T-helper 17 cell (primary cell): ENCODE measurements around the gene CREBL2. TPM values are rescaled to one million over a fixed set of nuclear protein-coding genes. Genes with fewer than 3 reads are reported as not detected.
"Not testable (repeated sequence)": the region's sequence is repeated elsewhere in the genome, so short reads cannot be mapped to it uniquely, and the experiment has no call there.

ENCODE experiments used
- ATAC-seq: fragments of 150-1000 bp; cut with Tn5 transposase; 2 replicates; pipeline ENCODE4 v1.10.0; 2021; ENCODE audit warnings: mild to moderate bottlenecking, moderate library complexity
- DNase-seq, 3 donors: peaks; one replicate each; pipeline versions ENCODE4 v3.0.0 to v3.0.0-alpha.2; 2020 to 2021
- H3K9me3 ChIP-seq: one replicate; pipeline ENCODE4 v1.7.0; 2013; ENCODE audit warnings: low read length, mild to moderate bottlenecking; ENCODE audit not compliant: control insufficient read depth, poor library complexity, severe bottlenecking
- H3K27ac Mint-ChIP-seq: one replicate; pipeline ENCODE4 v1.8.0; 2022; ENCODE audit warnings: mild to moderate bottlenecking, moderate library complexity, mixed read lengths
- H3K27me3 Mint-ChIP-seq: one replicate; pipeline ENCODE4 v1.8.0; 2022; ENCODE audit warnings: mixed read lengths
- H3K36me3 Mint-ChIP-seq: one replicate; pipeline ENCODE4 v1.8.0; 2022; ENCODE audit warnings: low read depth, mixed read lengths
- H3K4me1 Mint-ChIP-seq: one replicate; pipeline ENCODE4 v1.8.0; 2022; ENCODE audit warnings: mild to moderate bottlenecking, mixed read lengths
- H3K4me3 Mint-ChIP-seq: one replicate; pipeline ENCODE4 v1.8.0; 2022; ENCODE audit warnings: mild to moderate bottlenecking, moderate library complexity, mixed read lengths
- total RNA-seq, 4 donors: library from RNA in 2 of 4; stranded (reverse) in 2 of 4; gene quantifications; one replicate each; pipeline ENCODE4 v1.2.3 and lab custom pipeline; 2022 to 2026

Gene CREBL2
- total RNA-seq, 2 donors from 2014 or later: 25.6 to 37.2 TPM

DNA sequence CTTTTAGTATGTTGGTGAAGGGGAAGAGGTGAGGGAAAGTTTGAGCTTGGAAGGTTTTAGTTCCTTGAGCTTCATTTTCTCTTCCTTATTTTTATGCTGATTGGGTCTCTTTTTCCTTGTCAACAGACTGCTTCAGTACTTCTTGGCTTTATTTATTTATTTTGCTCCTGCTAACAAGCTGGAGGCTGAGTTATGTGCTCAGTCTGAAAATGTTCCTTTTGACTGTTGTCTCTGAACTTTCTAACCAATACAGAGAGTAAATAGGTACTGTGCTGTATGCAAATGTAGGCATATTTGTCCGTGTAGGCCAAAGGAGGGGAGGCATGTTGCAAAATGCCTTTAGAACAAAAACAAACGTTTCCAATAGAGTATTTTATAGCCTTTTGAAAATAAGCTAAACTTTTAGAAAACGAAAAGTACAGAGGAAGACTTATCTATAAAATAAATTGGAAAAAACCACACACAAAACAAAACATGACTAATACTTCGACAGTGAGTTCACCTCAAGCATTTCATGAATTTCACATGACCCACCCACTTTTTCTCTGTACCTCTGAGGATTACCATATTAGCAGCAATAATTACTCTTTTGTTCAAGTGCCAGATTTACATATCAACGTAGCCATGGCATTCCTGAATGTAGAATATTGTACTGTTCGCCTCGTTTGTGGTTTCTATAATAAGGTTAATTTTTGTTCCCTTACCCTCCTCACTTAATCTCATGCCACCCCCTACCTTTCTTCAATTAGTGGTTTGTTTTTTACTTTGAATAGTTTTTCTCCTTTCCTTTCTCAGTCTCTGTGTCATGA, 4.7 kb upstream of the CREBL2 start:
- ATAC-seq (no peak), DNase-seq (no peak)
- Mint-ChIP-seq H3K36me3 (no peaks in the 10 kb centered on the region), H3K27ac (peak overlapping the region; percentile 80), H3K4me3 (peak overlapping the region; percentile 59), H3K27me3 (no peaks in the 10 kb centered on the region), H3K4me1 (peaks cover 23% of the 10 kb centered on the region)
- H3K9me3 ChIP-seq: no peaks in the 10 kb centered on the region

DNA sequence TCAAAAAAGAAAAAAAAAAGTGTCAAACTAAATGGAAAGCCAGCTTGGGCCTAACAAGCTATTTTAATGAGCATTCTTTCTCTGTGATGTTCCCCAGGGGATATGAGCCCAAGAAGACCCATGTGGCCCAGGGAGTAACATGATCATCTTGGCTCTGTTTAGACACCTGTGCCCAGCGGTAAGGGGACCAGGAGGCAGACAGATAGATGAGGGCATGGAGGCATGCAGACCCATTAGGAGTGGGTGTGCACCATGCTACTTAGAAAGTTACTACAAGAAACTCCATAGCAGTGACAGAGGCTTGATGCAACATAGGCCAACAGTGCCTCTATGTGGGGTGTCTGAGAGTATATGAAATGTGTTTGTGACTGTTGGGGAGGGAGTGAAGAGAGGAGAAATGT, 3.1 kb upstream of the CREBL2 start:
- no peak for ATAC-seq
- Mint-ChIP-seq H3K4me1 (peaks cover 37% of the 10 kb centered on the region), H3K36me3 (peaks cover 3% of the 10 kb centered on the region), H3K27ac (peak overlapping the region; percentile 47), H3K4me3 (no peak overlapping the region), H3K27me3 (no peaks in the 10 kb centered on the region)
- no peak for DNase-seq
- H3K9me3 ChIP-seq: no peaks in the 10 kb centered on the region

DNA sequence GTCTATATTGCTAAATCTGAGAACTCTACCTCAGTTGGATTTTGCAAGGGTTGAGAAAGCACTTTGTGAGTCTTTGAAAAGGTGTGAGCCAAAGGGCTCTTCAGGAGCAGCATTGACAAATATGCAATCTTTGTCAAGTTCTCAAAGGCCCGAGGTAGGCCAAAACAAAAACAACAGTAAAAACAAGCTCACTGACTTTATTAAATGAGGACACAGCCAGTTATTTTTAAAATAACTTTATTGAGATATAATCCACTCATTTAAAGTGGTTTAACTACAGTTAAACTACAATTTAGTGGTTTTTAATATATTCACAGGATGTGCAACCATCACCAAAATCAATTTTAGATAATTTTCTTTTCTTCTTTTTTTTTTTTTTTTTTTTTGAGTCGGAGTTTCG, 2.0 kb upstream of the CREBL2 start:
- H3K36me3 Mint-ChIP-seq: peaks cover 3% of the 10 kb centered on the region
- ATAC-seq (no peak), DNase-seq (no peak)
- peaks cover 42% of the 10 kb centered on the region for H3K4me1 Mint-ChIP-seq
- no peaks in the 10 kb centered on the region for H3K9me3 ChIP-seq
- peak overlapping the region; percentile 99 for H3K27ac Mint-ChIP-seq
- no peak overlapping the region for H3K4me3 Mint-ChIP-seq
- H3K27me3 Mint-ChIP-seq: no peaks in the 10 kb centered on the region

DNA sequence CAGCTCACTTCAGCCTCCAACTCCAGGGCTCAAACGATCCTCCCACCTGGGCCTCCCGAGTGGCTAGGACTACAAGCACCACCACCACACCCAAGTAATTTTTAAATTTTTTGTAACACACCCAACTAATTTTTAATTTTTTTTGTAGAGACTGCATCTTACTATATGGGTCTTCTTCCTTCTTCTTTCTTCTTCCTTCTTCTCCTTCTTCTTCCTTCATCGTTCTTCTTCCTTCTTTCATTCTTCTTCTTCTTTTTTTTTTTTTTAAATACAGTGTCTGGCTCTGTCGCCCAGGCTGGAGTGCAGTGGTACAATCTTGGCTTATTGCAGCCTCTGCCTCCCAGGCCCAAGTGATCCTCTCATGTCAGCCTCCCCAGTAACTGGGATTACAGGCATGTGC, 965 bp upstream of the CREBL2 start:
- Mint-ChIP-seq H3K27ac (peak overlapping the region; percentile 99), H3K27me3 (no peaks in the 10 kb centered on the region), H3K4me3 (peak overlapping the region; percentile 97), H3K36me3 (peaks cover 3% of the 10 kb centered on the region), H3K4me1 (peaks cover 43% of the 10 kb centered on the region)
- no peaks in the 10 kb centered on the region for H3K9me3 ChIP-seq
- DNase-seq: no peak
- ATAC-seq: no peak

DNA sequence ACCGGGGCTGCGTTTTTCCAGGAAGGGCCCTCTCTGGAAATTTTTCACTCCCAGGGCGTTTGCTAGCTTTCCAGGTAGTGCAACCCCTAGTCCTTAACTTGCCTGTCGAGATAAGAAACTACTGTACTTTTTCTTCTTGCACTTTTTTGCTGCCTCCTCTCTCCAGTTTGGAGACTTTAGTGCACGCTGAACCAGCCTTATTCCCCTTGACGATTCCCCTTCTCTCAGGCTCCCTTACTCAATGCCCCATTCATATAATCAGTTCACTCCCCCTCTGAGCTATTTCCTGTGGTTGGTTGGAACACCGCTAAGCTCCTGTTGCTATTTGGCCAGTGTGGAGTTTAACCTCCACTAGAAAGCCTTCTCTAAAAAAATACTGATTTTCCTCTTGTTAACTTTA, 682 bp downstream of the CREBL2 start:
- peaks cover 6% of the 10 kb centered on the region for H3K36me3 Mint-ChIP-seq
- H3K27ac Mint-ChIP-seq: peak overlapping the region; percentile 99
- H3K4me1 Mint-ChIP-seq: peaks cover 49% of the 10 kb centered on the region
- ATAC-seq (peak; percentile 32), DNase-seq (no peak)
- H3K4me3 Mint-ChIP-seq: peak overlapping the region; percentile 97
- no peaks in the 10 kb centered on the region for H3K27me3 Mint-ChIP-seq
- H3K9me3 ChIP-seq: no peaks in the 10 kb centered on the region

DNA sequence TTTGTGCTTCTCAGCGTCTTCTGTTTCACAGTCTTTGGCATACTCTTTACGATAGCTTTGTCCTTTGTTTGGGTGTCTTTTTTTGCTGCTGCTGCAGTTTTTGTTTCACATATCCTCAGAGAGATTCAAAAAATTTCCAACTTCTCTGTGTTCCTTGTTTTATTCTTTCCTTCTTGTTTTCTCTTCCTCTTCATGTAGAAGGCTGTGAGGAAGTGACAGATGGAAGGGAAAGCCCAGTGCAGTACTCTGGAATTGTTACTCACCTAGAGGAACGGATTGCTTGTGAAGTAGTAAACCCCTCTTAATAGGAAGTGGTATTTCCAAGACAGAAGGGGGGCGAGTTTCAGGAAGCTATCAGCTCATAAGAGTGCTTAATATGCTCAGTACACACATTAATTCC, 1.7 kb downstream of the CREBL2 start:
- H3K9me3 ChIP-seq: no peaks in the 10 kb centered on the region
- ATAC-seq (no peak), DNase-seq (no peak)
- Mint-ChIP-seq H3K27ac (peak overlapping the region; percentile 99), H3K36me3 (peaks cover 6% of the 10 kb centered on the region), H3K4me3 (peak overlapping the region; percentile 97), H3K27me3 (no peaks in the 10 kb centered on the region), H3K4me1 (peaks cover 51% of the 10 kb centered on the region)

DNA sequence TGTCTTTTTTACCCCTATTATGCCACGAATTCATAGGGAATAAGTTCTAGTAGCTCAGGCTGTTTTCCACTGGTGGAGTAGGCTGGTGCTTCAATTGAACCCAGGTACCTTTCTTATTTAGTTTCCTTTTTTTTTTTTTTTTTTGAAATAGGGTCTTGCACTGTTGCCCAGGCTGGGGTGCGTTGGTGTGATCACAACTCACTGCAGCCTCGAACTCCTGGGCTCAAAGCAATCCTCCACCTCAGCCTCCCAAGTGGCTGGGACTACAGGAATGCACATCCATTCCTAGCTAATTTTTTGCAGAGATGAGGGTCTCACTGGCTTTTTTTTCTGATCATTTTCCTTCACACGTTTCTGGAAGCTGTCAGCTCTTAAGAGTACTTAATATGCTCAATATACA, 2.7 kb downstream of the CREBL2 start:
- H3K27ac Mint-ChIP-seq: peak overlapping the region; percentile 99
- no peaks in the 10 kb centered on the region for H3K9me3 ChIP-seq
- peaks cover 47% of the 10 kb centered on the region for H3K4me1 Mint-ChIP-seq
- H3K27me3 Mint-ChIP-seq: no peaks in the 10 kb centered on the region
- peak overlapping the region; percentile 97 for H3K4me3 Mint-ChIP-seq
- no peak for ATAC-seq
- no peak for DNase-seq
- H3K36me3 Mint-ChIP-seq: peaks cover 6% of the 10 kb centered on the region

DNA sequence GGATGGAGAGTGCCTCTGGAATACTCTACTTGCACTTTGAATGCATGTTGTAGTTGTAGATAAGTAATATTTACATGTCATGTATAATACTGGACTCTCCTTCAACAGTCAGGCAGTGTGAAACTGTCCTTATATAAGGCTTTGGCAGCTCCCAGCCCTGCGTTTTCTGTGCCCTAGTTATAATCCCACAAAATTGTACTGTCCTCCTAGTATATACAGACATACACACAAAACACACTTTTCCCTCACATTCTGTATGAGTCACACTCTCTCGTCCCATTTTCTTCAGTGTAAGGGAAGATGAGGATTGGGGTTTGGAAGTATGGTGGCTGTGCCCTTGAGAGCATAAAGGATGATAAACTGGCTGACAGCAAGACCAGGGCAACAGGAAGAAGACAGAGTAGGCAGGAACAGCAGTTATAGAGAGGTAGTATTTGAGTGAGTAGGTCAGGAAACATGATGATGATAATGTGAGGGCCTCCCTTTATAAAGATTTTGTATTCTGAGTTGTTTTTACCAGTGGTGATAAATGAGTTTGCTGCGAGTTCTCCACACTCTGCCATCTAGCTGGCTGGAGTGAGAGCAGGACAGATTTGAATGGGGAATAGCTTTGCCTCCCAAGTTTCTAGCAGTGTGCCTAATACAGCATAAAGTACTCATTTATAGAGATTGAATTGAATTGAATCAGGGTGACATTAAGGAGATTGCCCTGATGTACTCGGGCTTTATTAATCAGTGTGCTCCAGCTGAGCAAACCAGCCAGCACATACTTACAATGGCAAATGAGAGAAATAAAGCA, 5.0 kb downstream of the CREBL2 start:
- Mint-ChIP-seq H3K4me3 (peak overlapping the region; percentile 83), H3K36me3 (peaks cover 6% of the 10 kb centered on the region), H3K27me3 (no peaks in the 10 kb centered on the region), H3K4me1 (peaks cover 61% of the 10 kb centered on the region), H3K27ac (peak overlapping the region; percentile 99)
- DNase-seq (no peak), ATAC-seq (peak; percentile 13)
- H3K9me3 ChIP-seq: no peaks in the 10 kb centered on the region

DNA sequence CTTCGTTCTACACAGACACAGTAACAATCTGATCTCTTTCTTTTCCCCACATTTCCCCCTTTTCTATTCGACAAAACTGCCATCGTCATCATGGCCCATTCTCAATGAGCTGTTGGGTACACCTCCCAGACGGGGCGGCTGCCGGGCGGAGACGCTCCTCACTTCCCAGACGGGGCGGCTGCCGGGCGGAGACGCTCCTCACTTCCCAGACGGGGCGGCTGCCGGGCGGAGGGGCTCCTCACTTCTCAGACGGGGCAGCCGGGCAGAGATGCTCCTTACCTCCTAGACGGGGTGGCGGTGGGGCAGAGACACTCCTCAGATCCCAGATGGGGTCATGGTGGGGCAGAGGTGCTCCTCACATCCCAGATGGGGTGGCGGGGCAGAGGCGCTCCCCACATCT, 6.4 kb downstream of the CREBL2 start:
- not testable (repeated sequence) for H3K4me3 Mint-ChIP-seq, H3K9me3 ChIP-seq, H3K36me3 Mint-ChIP-seq, H3K27me3 Mint-ChIP-seq, ATAC-seq, DNase-seq
- H3K27ac Mint-ChIP-seq: peak overlapping the region; percentile 99
- H3K4me1 Mint-ChIP-seq: peaks cover 64% of the 10 kb centered on the region

DNA sequence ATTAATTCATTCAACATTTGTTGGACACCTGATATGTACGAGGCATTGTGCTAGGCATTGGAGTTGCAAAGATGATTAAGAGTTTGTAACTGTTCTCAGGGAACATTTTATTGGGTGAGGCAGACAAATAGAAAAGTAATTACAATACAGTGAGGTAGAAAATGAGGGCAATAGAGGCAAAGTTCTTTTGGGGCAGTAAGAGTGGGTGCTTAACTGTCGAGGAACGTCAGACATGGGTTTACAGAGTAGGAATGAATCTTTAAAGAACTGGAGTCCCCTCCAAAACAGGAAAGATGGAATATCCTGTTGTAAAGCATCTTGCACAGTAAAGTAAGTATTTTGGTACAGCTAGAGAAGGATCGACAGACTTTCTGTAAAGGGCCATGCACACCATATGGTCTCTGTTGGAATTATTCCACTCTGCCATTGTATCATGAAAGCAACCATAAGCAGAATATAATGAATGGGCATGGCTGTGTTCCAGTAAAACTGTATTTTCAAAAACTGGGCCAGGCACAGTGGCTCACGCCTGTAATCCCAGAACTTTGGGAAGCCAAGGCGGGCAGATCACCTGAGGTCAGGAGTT, 9.1 kb downstream of the CREBL2 start:
- Mint-ChIP-seq H3K4me1 (peaks cover 73% of the 10 kb centered on the region), H3K4me3 (peak overlapping the region; percentile 83), H3K27ac (peak overlapping the region; percentile 96), H3K27me3 (no peaks in the 10 kb centered on the region), H3K36me3 (peaks cover 9% of the 10 kb centered on the region)
- H3K9me3 ChIP-seq: no peaks in the 10 kb centered on the region
- ATAC-seq (no peak), DNase-seq (no peak)

DNA sequence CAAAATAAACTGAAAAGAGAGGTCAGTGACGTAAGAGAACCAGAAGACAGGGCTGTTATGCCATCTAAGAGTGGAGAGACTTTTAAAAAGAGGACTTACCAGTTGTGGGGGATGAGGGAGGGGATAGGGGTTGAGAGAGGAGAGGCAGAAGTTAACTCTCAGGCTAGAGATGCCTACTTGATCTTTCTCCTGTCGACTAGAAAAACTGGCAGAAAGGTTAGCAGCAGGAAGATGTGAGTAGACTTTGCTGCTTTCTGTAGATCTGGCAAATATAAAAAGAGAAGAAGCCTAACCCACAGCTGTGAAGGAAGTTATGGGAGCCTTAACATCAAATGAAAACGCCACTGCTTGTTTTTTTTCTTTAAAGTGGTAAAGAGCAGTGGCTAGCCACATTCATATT, 10.7 kb downstream of the CREBL2 start:
- no peaks in the 10 kb centered on the region for H3K9me3 ChIP-seq
- H3K36me3 Mint-ChIP-seq: peaks cover 8% of the 10 kb centered on the region
- peak overlapping the region; percentile 96 for H3K27ac Mint-ChIP-seq
- DNase-seq (no peak), ATAC-seq (peak; percentile 88)
- no peaks in the 10 kb centered on the region for H3K27me3 Mint-ChIP-seq
- peaks cover 71% of the 10 kb centered on the region for H3K4me1 Mint-ChIP-seq
- H3K4me3 Mint-ChIP-seq: peak overlapping the region; percentile 83

DNA sequence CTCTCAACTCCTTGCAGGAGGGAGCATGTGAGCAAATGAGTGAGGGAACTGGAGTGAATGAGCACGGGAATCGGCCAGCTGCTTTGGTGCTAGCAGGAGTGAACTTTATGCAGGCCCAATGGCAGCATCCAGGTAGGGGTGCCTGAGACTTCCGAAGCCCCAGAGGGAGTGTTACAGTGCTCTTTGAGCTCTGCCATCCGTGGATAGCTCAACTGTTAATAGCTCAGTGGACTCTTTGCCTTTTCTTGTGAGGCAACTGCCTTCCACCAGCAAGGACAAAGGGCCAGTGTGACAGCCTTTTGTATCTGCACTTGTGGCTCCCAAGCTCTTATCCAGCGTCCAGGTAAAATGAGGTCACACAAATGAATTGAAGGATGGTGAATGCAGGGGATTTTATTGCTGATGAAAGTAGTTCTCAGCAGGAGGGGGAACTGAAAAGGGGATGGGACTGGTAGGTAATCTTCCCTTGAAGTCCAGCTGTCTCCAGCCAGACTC, 12.9 kb downstream of the CREBL2 start:
- H3K27ac Mint-ChIP-seq: peak overlapping the region; percentile 96
- peaks cover 80% of the 10 kb centered on the region for H3K4me1 Mint-ChIP-seq
- peaks cover 12% of the 10 kb centered on the region for H3K36me3 Mint-ChIP-seq
- no peaks in the 10 kb centered on the region for H3K9me3 ChIP-seq
- DNase-seq: no peak
- no peaks in the 10 kb centered on the region for H3K27me3 Mint-ChIP-seq
- ATAC-seq: no peak
- peak overlapping the region; percentile 66 for H3K4me3 Mint-ChIP-seq

DNA sequence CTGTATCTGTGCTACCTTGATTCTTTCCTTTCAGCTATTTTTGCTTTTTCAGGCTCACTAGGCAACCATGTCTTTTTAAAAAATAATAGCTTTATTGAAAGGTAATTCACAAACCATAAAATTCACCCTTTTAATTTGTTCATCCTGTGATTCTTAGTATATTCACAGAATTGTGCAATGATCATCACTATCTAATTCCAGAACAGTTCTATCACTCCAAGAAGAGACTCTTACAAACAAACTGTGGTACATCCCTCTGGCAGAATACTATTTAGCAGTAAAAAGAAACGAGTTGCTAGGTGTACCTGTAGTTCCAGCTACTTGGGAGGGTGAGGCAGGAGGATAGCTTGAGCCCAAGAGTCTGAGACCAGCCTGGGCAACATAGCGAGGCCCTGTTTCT, 14.8 kb downstream of the CREBL2 start:
- Mint-ChIP-seq H3K4me3 (peak overlapping the region; percentile 28), H3K36me3 (peaks cover 13% of the 10 kb centered on the region), H3K27me3 (no peaks in the 10 kb centered on the region), H3K27ac (peak overlapping the region; percentile 59), H3K4me1 (peaks cover 78% of the 10 kb centered on the region)
- no peaks in the 10 kb centered on the region for H3K9me3 ChIP-seq
- DNase-seq (no peak), ATAC-seq (no peak)
